PC-9 (cell line): ENCODE results near the gene SDHB. TPM values are rescaled to one million over a fixed set of nuclear protein-coding genes. Genes with fewer than 3 reads are reported as not detected.
"Not testable (repeated sequence)": the region's sequence is repeated elsewhere in the genome, so short reads cannot be mapped to it uniquely, and the experiment has no call there.

Source experiments
- BruUV-seq: library from RNA; stranded (reverse); fragments of 400-500 nt; replicated peaks from 2 replicates; lab custom pipeline; 2021; lab: Mats Ljungman, UMichigan
- CTCF ChIA-PET: fragments of 300-600 bp; sonication (Branson Sonifier 250); formaldehyde crosslinking; loops from one replicate; lab custom pipeline; 2022; ENCODE audit warnings: antibody characterized with exemption; lab: Charles Lee
- POLR2A ChIA-PET: fragments of 300-600 bp; sonication (Branson Sonifier 250); formaldehyde crosslinking; loops from one replicate; lab custom pipeline; 2022; ENCODE audit warnings: antibody characterized with exemption; ENCODE audit not compliant: unreplicated experiment; lab: Charles Lee
- DNase-seq, 2 experiments: peaks; one replicate each; pipeline versions ENCODE4 v3.0.0 to v3.0.0-alpha.2; 2015 to 2022; ENCODE audit warnings: mixed read lengths in 1 of 2
- H2AFZ ChIP-seq: fragments of 200-600 bp; sonication (generic); 2 replicates; pipeline ENCODE4 v1.8.1; 2017; ENCODE audit warnings: antibody characterized with exemption
- H3F3A ChIP-seq: fragments of 200-600 bp; sonication (generic); 2 replicates; pipeline ENCODE4 v1.8.1; 2017; ENCODE audit warnings: antibody characterized with exemption, mild to moderate bottlenecking, low read depth; ENCODE audit not compliant: insufficient read depth
- H3K27ac ChIP-seq: fragments of 200-600 bp; sonication (generic); 2 replicates; pipeline ENCODE4 v1.6.1; 2016; ENCODE audit warnings: mixed run types
- H3K27me3 ChIP-seq: fragments of 200-600 bp; sonication (generic); 2 replicates; pipeline ENCODE4 v1.6.1; 2016; ENCODE audit warnings: low read depth, mixed run types; ENCODE audit not compliant: insufficient read depth
- H3K36me3 ChIP-seq: fragments of 200-600 bp; sonication (generic); 2 replicates; pipeline ENCODE4 v1.6.1; 2016; ENCODE audit warnings: low read depth, mixed run types
- H3K4me1 ChIP-seq: fragments of 200-600 bp; sonication (generic); replicated peaks from 2 replicates; pipeline ENCODE4 v1.6.1; 2016; ENCODE audit warnings: mixed run types; ENCODE audit not compliant: insufficient read depth
- H3K4me2 ChIP-seq: fragments of 200-600 bp; sonication (generic); 2 replicates; pipeline ENCODE4 v1.6.1; 2017; ENCODE audit warnings: mixed run types
- H3K4me3 ChIP-seq: fragments of 200-600 bp; sonication (generic); 2 replicates; pipeline ENCODE4 v1.6.1; 2016; ENCODE audit warnings: mixed run types
- H3K79me2 ChIP-seq: fragments of 200-600 bp; sonication (generic); 2 replicates; pipeline ENCODE4 v1.6.1; 2017; ENCODE audit warnings: low read depth, mixed run types
- H3K9me2 ChIP-seq: fragments of 200-600 bp; sonication (generic); 2 replicates; pipeline ENCODE4 v1.8.1; 2017; ENCODE audit warnings: mild to moderate bottlenecking; ENCODE audit not compliant: insufficient read depth
- H3K9me3 ChIP-seq: fragments of 200-600 bp; sonication (generic); 2 replicates; pipeline ENCODE4 v1.8.1; 2016; ENCODE audit warnings: low read depth; ENCODE audit not compliant: insufficient read depth
- H4K20me1 ChIP-seq: fragments of 200-600 bp; sonication (generic); 2 replicates; pipeline ENCODE4 v1.8.1; 2017; ENCODE audit not compliant: insufficient read depth
- CTCF ChIP-seq: fragments of 200-600 bp; sonication (generic); conservative IDR thresholded peaks from 2 replicates; pipeline ENCODE4 v1.6.1; 2017; ENCODE audit warnings: mixed run types, antibody characterized with exemption, mild to moderate bottlenecking, moderate library complexity
- EZH2 ChIP-seq: fragments of 200-600 bp; sonication (generic); IDR thresholded peaks from 2 replicates; pipeline ENCODE4 v1.8.0; 2017; ENCODE audit warnings: antibody characterized with exemption, low read depth
- intact Hi-C: fragments of 100-400 bp; cut with micrococcal nuclease; formaldehyde crosslinking; loops from one replicate; pipeline ENCODE4 v1.10.0; 2022; ENCODE audit not compliant: unreplicated experiment
- total RNA-seq: library from RNA; stranded (reverse); gene quantifications from 2 replicates; pipeline ENCODE4 v1.2.3, GENCODE V29; 2021

Gene SDHB
- total RNA-seq, 1 experiment from 2014 or later, result 101 TPM

GRCh38 chr1:17066361-17067068 is 12.7 kb upstream of the SDHB start:
- CTCF ChIA-PET, result no interaction called here

DNA sequence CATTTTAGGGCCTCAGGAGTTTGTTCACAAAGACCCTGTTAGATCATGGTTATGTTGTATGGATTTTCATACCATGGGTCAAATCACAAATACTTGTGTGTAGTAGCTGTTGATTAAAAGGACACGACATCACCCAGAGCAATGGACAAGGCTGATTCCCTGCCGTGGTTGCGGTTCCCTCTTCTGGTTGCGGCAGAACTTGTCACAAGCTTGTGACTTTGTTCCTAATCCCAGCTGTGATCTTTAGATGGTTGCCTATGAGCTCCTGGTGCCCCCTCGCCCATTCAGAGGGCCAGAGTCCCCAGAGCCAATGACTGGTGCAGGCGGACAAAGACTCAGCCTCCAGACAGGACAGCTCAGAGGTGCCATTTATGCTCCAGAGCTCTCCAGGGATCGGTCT is 11.8 kb upstream of the SDHB start:
- no peak overlapping the region for H3K4me3 ChIP-seq
- H3K4me2 ChIP-seq, result no peak overlapping the region
- TF ChIP-seq EZH2 (no peak), CTCF (no peak)
- H3K27me3 ChIP-seq, result no peaks in the 10 kb centered on the region
- no peaks in the 10 kb centered on the region for H3F3A ChIP-seq
- ChIA-PET POLR2A (no interaction called here), CTCF (no interaction called here)
- no peak for DNase-seq
- no peaks in the 10 kb centered on the region for H3K4me1 ChIP-seq
- no peak overlapping the region for H2AFZ ChIP-seq
- no peaks in the 10 kb centered on the region for H3K9me2 ChIP-seq
- H3K27ac ChIP-seq, result no peak overlapping the region
- intact Hi-C loops, result no loop called here
- no peaks in the 10 kb centered on the region for H3K36me3 ChIP-seq
- H3K79me2 ChIP-seq, result no peaks in the 10 kb centered on the region
- no TSS peak for BruUV-seq
- H4K20me1 ChIP-seq, result no peaks in the 10 kb centered on the region
- H3K9me3 ChIP-seq, result no peaks in the 10 kb centered on the region

More at GRCh38 chr1:17066361-17067068, 12.7 kb upstream of the SDHB start:
- Histone ChIP-seq H3K27me3 (no peaks in the 10 kb centered on the region), H3K9me2 (no peaks in the 10 kb centered on the region), H3K4me3 (no peak overlapping the region), H2AFZ (no peak overlapping the region), H4K20me1 (no peaks in the 10 kb centered on the region), H3K79me2 (no peaks in the 10 kb centered on the region), H3K36me3 (no peaks in the 10 kb centered on the region), H3K27ac (no peak overlapping the region), H3K4me2 (no peak overlapping the region), H3K9me3 (no peaks in the 10 kb centered on the region), H3F3A (no peaks in the 10 kb centered on the region), H3K4me1 (no peaks in the 10 kb centered on the region)
- no peak for TF ChIP-seq CTCF
- no peak for TF ChIP-seq EZH2
- BruUV-seq, result no TSS peak
- intact Hi-C loops, result no loop called here
- POLR2A ChIA-PET, result no interaction called here
- DNase-seq, result no peak

GRCh38 chr1:17062751-17063150 is 8.9 kb upstream of the SDHB start:
- H3K4me1 ChIP-seq, H2AFZ ChIP-seq, H3K9me3 ChIP-seq, H3K27ac ChIP-seq, H3K4me3 ChIP-seq, POLR2A ChIA-PET, H3K4me2 ChIP-seq, H3F3A ChIP-seq, H3K36me3 ChIP-seq, CTCF ChIA-PET, BruUV-seq, H3K79me2 ChIP-seq, H3K9me2 ChIP-seq, intact Hi-C loops, H4K20me1 ChIP-seq, H3K27me3 ChIP-seq, DNase-seq: not testable (repeated sequence)

GRCh38 chr1:17061892-17062291 is 8.1 kb upstream of the SDHB start:
- H3F3A ChIP-seq, result no peaks in the 10 kb centered on the region
- no peaks in the 10 kb centered on the region for H3K9me3 ChIP-seq
- no peak overlapping the region for H3K4me2 ChIP-seq
- no peaks in the 10 kb centered on the region for H3K36me3 ChIP-seq
- H4K20me1 ChIP-seq, result no peaks in the 10 kb centered on the region
- no peak for DNase-seq
- H3K27ac ChIP-seq, result no peak overlapping the region
- H3K79me2 ChIP-seq, result no peaks in the 10 kb centered on the region
- no peak overlapping the region for H3K4me3 ChIP-seq
- H3K4me1 ChIP-seq, result no peaks in the 10 kb centered on the region
- POLR2A ChIA-PET, result no interaction called here
- intact Hi-C loops, result no loop called here
- no peaks in the 10 kb centered on the region for H3K9me2 ChIP-seq
- TF ChIP-seq EZH2, result no peak
- no peak for TF ChIP-seq CTCF
- H2AFZ ChIP-seq, result no peak overlapping the region
- no TSS peak for BruUV-seq
- H3K27me3 ChIP-seq, result no peaks in the 10 kb centered on the region
- CTCF ChIA-PET, result no interaction called here
